ENCODE data around the gene MYO1F.

The MYO1F gene

GRCh38 chr19:8573316-8573715, 3.9 kb downstream of the MYO1F start:
- Histone ChIP-seq H3K36me3 (ENCODE audit: insufficient read depth, low read length) (no peaks in the 10 kb centered on the region), H3K4me2 (ENCODE audit: low read length) (no peak overlapping the region), H3K79me2 (ENCODE audit: insufficient read depth, low read length) (no peaks in the 10 kb centered on the region), H3K4me1 (ENCODE audit: insufficient read depth, low read length, severe bottlenecking) (no peaks in the 10 kb centered on the region), H2AFZ (ENCODE audit: low read length) (no peak overlapping the region), H4K20me1 (ENCODE audit: insufficient read depth, low read length) (no peaks in the 10 kb centered on the region), H3K27me3 (ENCODE audit: insufficient read depth, low read length) (peaks cover 4% of the 10 kb centered on the region; the same call in 1 of the 2 replicates), H3F3A (ENCODE audit: insufficient read depth, low read length) (no peaks in the 10 kb centered on the region), H3K9ac (ENCODE audit: low read length) (no peak overlapping the region), H3K27ac (ENCODE audit: low read depth, low read length, poor library complexity, severe bottlenecking) (no peak overlapping the region), H3K9me2 (ENCODE audit: low read depth, low read length) (no peaks in the 10 kb centered on the region), H3K9me3 (ENCODE audit: low read length) (no peaks in the 10 kb centered on the region), H3K4me3 (ENCODE audit: low read depth, low read length, poor library complexity, severe bottlenecking) (no peak overlapping the region)
- TF ChIP-seq CTCF (IDR thresholded peaks at IDR 0.05; ENCODE audit: low read length) (no peak), EZH2 (IDR thresholded peaks at IDR 0.05; ENCODE audit: borderline replicate concordance, low read length) (no peak)

GRCh38 chr19:8571006-8571411, 6.2 kb downstream of the MYO1F start:
- H4K20me1 ChIP-seq (ENCODE audit: insufficient read depth, low read length): no peaks in the 10 kb centered on the region
- H3K36me3 ChIP-seq (ENCODE audit: insufficient read depth, low read length): no peaks in the 10 kb centered on the region
- H3K9me2 ChIP-seq (ENCODE audit: low read depth, low read length): no peaks in the 10 kb centered on the region
- H3K4me3 ChIP-seq (ENCODE audit: low read depth, low read length, poor library complexity, severe bottlenecking): no peak overlapping the region
- no peak overlapping the region for H3K9ac ChIP-seq (ENCODE audit: low read length)
- no peak overlapping the region for H3K27ac ChIP-seq (ENCODE audit: low read depth, low read length, poor library complexity, severe bottlenecking)
- no peaks in the 10 kb centered on the region for H3K9me3 ChIP-seq (ENCODE audit: low read length)
- H3F3A ChIP-seq (ENCODE audit: insufficient read depth, low read length): no peaks in the 10 kb centered on the region
- H3K4me1 ChIP-seq (ENCODE audit: insufficient read depth, low read length, severe bottlenecking): no peaks in the 10 kb centered on the region
- no peaks in the 10 kb centered on the region for H3K79me2 ChIP-seq (ENCODE audit: insufficient read depth, low read length)
- H3K27me3 ChIP-seq (ENCODE audit: insufficient read depth, low read length): peaks cover 4% of the 10 kb centered on the region; the same call in 1 of the 2 replicates
- H3K4me2 ChIP-seq (ENCODE audit: low read length): no peak overlapping the region
- no peak overlapping the region for H2AFZ ChIP-seq (ENCODE audit: low read length)
- TF ChIP-seq EZH2 (IDR thresholded peaks at IDR 0.05; ENCODE audit: borderline replicate concordance, low read length) (no peak), CTCF (IDR thresholded peaks at IDR 0.05; ENCODE audit: low read length) (no peak)

GRCh38 chr19:8569066-8569771, 8.0 kb downstream of the MYO1F start:
- no peak for TF ChIP-seq EZH2 (IDR thresholded peaks at IDR 0.05; ENCODE audit: borderline replicate concordance, low read length)
- no peak for TF ChIP-seq CTCF (IDR thresholded peaks at IDR 0.05; ENCODE audit: low read length)
- Histone ChIP-seq H3K4me2 (ENCODE audit: low read length) (no peak overlapping the region), H3K36me3 (ENCODE audit: insufficient read depth, low read length) (no peaks in the 10 kb centered on the region), H3K9me3 (ENCODE audit: low read length) (no peaks in the 10 kb centered on the region), H3K9ac (ENCODE audit: low read length) (no peak overlapping the region), H4K20me1 (ENCODE audit: insufficient read depth, low read length) (no peaks in the 10 kb centered on the region), H3K27me3 (ENCODE audit: insufficient read depth, low read length) (peaks cover 4% of the 10 kb centered on the region; the same call in 1 of the 2 replicates), H3K4me1 (ENCODE audit: insufficient read depth, low read length, severe bottlenecking) (no peaks in the 10 kb centered on the region), H3K79me2 (ENCODE audit: insufficient read depth, low read length) (no peaks in the 10 kb centered on the region), H2AFZ (ENCODE audit: low read length) (no peak overlapping the region), H3K9me2 (ENCODE audit: low read depth, low read length) (no peaks in the 10 kb centered on the region), H3F3A (ENCODE audit: insufficient read depth, low read length) (no peaks in the 10 kb centered on the region), H3K4me3 (ENCODE audit: low read depth, low read length, poor library complexity, severe bottlenecking) (no peak overlapping the region), H3K27ac (ENCODE audit: low read depth, low read length, poor library complexity, severe bottlenecking) (no peak overlapping the region)

Measured in OCI-LY1 (cell line).